Measurements from ENCODE around the gene APRT.

APRT gene

DNA sequence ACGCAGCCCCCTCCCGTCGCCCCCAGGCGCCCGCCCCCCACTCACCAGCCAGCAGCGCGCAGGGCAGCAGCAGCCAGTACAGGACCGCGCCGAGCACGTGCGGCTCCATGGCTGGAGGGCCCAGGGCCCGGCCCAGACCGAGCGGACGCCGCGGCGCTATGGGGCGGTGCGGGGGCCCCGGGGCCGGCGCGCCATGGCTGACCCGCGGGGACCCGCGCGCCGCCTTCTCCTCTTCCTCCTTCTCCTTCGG, 26.9 kb downstream of the APRT start:
- TF ChIP-seq, protein P1, sequence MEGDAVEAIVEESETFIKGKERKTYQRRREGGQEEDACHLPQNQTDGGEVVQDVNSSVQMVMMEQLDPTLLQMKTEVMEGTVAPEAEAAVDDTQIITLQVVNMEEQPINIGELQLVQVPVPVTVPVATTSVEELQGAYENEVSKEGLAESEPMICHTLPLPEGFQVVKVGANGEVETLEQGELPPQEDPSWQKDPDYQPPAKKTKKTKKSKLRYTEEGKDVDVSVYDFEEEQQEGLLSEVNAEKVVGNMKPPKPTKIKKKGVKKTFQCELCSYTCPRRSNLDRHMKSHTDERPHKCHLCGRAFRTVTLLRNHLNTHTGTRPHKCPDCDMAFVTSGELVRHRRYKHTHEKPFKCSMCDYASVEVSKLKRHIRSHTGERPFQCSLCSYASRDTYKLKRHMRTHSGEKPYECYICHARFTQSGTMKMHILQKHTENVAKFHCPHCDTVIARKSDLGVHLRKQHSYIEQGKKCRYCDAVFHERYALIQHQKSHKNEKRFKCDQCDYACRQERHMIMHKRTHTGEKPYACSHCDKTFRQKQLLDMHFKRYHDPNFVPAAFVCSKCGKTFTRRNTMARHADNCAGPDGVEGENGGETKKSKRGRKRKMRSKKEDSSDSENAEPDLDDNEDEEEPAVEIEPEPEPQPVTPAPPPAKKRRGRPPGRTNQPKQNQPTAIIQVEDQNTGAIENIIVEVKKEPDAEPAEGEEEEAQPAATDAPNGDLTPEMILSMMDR (conservative IDR thresholded peaks at IDR 0.05; ENCODE audit: control insufficient read depth, insufficient read depth, low read depth, low read length), result no peak
- peak overlapping the region; percentile 70 for H3K4me3 ChIP-seq (ENCODE audit: control insufficient read depth, low read depth, low read length)

DNA sequence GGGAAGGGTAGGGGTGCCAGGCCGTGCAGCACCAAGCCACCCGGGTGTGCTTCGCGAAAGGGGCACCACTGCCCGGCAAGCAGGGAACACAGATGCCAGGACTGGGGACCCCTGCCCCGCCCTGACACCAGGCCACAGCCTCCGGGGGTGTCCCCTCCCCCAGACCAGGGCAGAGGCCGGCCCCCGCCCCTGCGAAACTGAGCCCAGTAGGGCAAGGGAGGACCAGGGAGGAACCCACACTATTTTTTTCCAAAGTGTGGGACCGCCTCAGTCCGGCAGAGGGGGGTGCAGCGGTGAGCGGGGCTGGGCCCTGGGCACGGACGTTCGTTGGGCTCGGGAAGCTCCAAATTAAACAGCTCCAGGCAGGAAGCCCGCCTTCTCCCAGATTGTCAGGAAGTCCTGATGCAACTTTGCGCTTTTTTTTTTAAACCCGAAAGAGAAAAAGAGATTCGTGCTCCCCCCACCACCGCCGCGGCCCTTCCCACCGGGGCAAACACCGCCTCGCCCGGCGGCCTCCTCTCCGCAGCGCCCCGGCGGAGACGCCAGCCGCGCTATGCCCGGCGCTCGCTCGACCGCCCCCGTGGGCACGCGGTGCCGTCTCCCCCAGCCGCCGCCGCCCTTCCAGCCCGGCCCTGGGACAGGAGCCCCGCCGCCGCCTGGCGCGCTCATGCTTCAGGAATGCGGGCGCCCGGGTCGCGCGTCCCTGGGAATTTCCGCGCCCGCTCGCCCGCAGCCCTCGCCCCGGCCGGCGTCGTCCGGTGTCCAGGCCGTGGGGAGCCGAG, 27.5 kb downstream of the APRT start:
- DNase-seq (ENCODE audit: low read depth), result peak; percentile 72
- peak overlapping the region; percentile 70 for H3K4me3 ChIP-seq (ENCODE audit: control insufficient read depth, low read depth, low read length)
- TF ChIP-seq, protein P1 (conservative IDR thresholded peaks at IDR 0.05; ENCODE audit: control insufficient read depth, insufficient read depth, low read depth, low read length), result peak; percentile 49

More for the DNA sequence above, 26.9 kb downstream of the APRT start:
- DNase-seq (ENCODE audit: low read depth), result no peak

DNA sequence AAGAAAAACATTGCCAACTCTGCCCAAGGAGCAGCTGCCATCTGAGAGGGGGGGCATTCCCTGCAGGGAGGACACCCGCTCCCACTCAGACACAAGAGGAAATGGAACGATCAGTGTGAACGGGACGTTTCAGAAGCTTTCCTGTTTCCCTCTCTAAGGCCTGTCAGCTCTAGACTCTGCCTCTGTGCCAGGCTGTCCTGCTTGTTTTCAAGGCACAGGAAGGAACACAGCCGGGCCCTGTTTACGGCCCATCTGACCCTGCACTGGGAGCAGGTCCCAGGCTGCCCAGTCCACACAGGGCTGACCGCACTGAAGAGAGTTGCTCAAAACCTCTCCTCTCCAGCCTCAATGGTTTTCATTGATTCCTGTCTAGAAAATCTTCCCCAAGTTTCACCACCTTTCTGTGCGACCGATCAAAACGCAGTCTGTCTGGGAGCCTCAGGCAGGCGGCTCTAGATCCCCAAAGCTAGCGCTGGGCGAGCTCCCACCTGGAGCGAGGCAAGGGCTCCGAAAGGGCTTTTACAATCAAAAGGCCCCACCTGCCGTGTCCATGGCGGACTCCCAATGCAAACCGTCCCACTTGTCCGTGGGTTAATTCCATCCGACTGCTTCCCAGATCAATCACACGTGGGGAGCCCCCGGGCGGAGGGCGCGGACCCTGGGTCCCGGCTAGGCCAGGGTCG, 28.2 kb downstream of the APRT start:
- peak overlapping the region; percentile 70 for H3K4me3 ChIP-seq (ENCODE audit: control insufficient read depth, low read depth, low read length)
- DNase-seq (ENCODE audit: low read depth), result no peak
- TF ChIP-seq, protein P1 (conservative IDR thresholded peaks at IDR 0.05; ENCODE audit: control insufficient read depth, insufficient read depth, low read depth, low read length), result no peak

DNA sequence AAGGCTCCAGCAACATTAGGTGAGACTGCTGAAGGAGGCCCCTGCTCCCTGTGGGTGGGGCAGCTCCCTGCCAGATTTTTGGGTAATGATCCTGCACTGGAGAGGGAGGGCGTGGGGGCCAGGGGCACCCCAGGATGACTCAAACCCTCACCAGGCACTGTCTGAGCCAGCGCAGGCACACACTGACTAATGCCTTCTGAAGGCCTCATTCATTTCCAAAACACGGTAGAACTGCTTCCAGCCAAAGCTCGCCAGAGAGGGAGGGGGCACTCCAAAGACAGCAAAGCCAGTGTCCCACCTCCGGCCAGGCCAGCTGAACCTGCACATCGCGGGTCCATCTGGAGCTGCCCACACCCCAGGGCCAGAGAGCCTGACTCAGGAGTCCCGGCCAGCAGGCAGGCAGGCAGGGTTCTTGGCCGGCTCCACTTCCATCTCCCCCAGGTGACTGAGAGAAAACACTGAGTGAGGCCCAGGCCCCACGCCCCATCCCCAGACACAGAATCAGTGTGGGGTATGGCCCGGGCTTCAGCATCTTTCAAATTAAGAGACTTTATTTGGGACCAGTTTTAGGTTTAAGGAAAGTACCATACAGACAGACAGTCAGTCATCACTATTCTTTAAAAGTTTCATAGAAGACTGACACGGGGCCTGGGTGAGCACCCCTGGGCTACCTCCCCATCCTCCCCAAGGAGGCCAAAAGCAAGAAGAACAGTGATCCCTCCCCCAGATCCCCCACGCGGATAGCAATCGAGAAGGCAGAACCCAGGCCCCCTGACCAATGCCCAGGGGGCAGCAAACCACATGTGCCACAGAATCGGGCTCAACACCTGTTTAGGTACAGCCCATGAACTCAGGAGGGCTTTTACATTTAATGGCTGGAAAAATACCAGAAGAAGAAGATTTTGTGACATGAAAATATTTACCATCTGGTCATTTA, 29.0 kb downstream of the APRT start:
- DNase-seq (ENCODE audit: low read depth), result peak; percentile 84
- TF ChIP-seq, protein P1 (conservative IDR thresholded peaks at IDR 0.05; ENCODE audit: control insufficient read depth, insufficient read depth, low read depth, low read length), result no peak

DNA sequence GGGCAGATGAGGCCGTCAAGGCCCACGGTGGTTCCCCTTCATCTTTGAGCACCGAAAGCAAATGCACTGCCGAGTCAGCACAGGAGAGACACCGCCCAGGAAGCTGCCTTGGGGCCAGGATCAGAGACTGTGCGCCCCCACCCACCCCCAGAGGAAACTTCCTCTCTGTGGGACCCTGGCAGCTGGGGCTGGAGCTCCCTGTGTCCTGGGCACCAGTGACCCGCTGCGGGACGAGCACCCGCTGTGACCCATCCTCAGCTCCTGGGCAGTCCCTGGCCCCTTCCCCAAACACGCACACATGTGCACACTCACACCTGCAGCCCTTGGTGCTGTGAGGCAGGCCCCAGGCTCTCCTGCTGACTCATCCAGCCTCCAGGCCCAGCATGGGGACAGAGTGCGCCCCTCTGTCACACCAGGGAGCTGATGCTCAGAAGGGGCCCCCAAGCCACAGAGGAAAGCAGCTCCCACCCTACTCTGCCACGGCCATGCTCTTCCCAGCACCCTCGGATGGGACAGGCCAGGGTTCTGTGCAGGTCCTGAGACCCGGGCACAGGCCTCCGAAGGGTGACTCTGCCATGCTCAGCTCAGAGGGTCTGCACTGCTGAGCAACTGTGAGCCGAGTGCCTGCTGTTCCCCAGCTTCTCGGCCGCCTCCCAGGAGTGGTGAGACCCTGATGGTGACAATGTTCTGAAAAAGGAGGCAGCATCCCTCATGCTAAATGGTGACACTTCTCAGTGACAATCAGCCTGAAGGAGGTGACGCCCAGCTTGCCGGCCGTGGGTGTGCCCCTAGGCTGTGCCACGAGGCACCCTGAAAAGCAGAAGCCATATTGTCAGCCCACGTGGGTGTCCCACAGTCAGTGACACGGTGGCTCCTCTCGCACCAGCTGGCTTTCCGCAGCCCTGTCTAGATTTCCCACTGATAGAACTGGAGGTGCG, 30.3 kb downstream of the APRT start:
- TF ChIP-seq, protein P1 (conservative IDR thresholded peaks at IDR 0.05; ENCODE audit: control insufficient read depth, insufficient read depth, low read depth, low read length), result no peak
- H3K4me3 ChIP-seq (ENCODE audit: control insufficient read depth, low read depth, low read length), result no peak overlapping the region
- no peak for DNase-seq (ENCODE audit: low read depth)

More for the DNA sequence above, 29.0 kb downstream of the APRT start:
- H3K4me3 ChIP-seq (ENCODE audit: control insufficient read depth, low read depth, low read length), result peak overlapping the region; percentile 70

Data from fibroblast of mammary gland (primary cell).